HEK293 (cell line): Measurements from ENCODE around the gene ADM2.

ENCODE experiments used
- BCL11A ChIP-seq: fragments of 450-650 bp; formaldehyde crosslinking; IDR thresholded peaks from 2 replicates; pipeline ENCODE4 v1.5.1; 2016; ENCODE audit warnings: low read depth, missing biosample characterization, missing genetic modification characterization
- ZNF174 ChIP-seq: fragments of 450-650 bp; formaldehyde crosslinking; IDR thresholded peaks from 2 replicates; pipeline ENCODE4 v1.5.0; 2017; ENCODE audit warnings: missing biosample characterization, mild to moderate bottlenecking, missing genetic modification characterization
- ZNF391 ChIP-seq: fragments of 450-650 bp; formaldehyde crosslinking; IDR thresholded peaks from 2 replicates; pipeline ENCODE4 v1.5.1; 2016; ENCODE audit warnings: low read depth, missing biosample characterization, missing genetic modification characterization, borderline replicate concordance
- ZNF585B ChIP-seq: fragments of 450-650 bp; formaldehyde crosslinking; IDR thresholded peaks from 2 replicates; pipeline ENCODE4 v1.5.1; 2016; ENCODE audit warnings: missing biosample characterization, missing genetic modification characterization

GRCh38 chr22:50497093-50497492 is 15.8 kb downstream of the ADM2 start:
- TF ChIP-seq ZNF585B (tag by site-specific recombination) (no peak), ZNF391 (tag by site-specific recombination) (no peak), BCL11A (tag by site-specific recombination) (no peak), ZNF174 (tag by site-specific recombination) (no peak)
